Mucosa of rectum (tissue), 2 donors: ENCODE data around the gene HSPB9.
A peak's percentile ranks its signal among the peaks of the same experiment; 100 is the strongest.

Source experiments
- H3K27ac ChIP-seq, 2 donors: one replicate each; pipeline ENCODE4 v1.7.0; 2013; ENCODE audit warnings: inconsistent platforms in 2 of 2, low read depth in 2 of 2, low read length in 2 of 2
- H3K27me3 ChIP-seq, 2 donors: one replicate each; pipeline ENCODE4 v1.7.0; 2013; ENCODE audit warnings: low read length in 2 of 2; ENCODE audit not compliant: control insufficient read depth in 2 of 2, insufficient read depth in 2 of 2
- H3K36me3 ChIP-seq, 2 donors: one replicate each; pipeline ENCODE4 v1.7.0; 2013; ENCODE audit warnings: low read length in 2 of 2; ENCODE audit not compliant: control insufficient read depth in 2 of 2, insufficient read depth in 2 of 2
- H3K4me1 ChIP-seq, 2 donors: one replicate each; pipeline ENCODE4 v1.7.0; 2013; ENCODE audit warnings: low read length in 2 of 2, mild to moderate bottlenecking in 1 of 2; ENCODE audit not compliant: control insufficient read depth in 2 of 2, insufficient read depth in 2 of 2
- H3K4me3 ChIP-seq, 2 donors: one replicate each; pipeline ENCODE4 v1.7.0; 2013; ENCODE audit warnings: low read length in 2 of 2
- H3K9ac ChIP-seq, 2 donors: one replicate each; pipeline ENCODE4 v1.7.0; 2013; ENCODE audit warnings: low read length in 2 of 2, low read depth in 1 of 2, mild to moderate bottlenecking in 1 of 2
- H3K9me3 ChIP-seq, 2 donors: one replicate each; pipeline ENCODE4 v1.7.0; 2013; ENCODE audit warnings: low read length in 2 of 2; ENCODE audit not compliant: control insufficient read depth in 2 of 2
- donor health status: healthy.
- donor health status: Normal muscosa, but diverticular disease.

Gene HSPB9

DNA sequence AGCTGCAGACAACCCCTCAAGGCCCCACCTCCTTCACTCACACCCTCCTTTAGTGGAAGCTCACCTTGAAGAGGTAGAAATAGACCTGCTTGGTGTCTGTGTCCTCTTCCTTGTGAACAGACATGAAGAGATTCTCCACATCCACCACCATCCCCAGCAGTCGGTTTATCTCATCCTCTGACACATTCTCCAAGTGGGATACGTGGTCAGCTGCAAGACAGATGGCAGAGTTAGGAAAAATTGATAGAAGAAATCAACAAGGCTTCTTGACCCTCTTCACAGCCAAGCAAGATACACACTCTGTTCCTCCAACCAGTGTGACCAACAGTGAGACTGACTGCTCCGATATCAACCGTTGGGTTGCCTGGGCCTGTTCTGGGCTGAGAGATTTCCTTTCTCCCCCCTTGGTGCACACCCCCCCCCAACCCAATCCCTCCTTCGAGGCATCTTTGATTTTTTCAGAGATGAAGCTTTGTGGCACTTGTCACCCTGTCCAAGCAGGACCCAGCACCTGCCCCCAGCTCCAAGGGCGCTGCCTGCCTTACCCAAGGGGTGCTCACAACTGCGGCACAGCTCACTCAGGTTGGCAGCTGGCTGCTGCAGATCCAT, 2.3 kb upstream of the HSPB9 start:
- H3K36me3 ChIP-seq = peaks cover 5 to 10% of the 10 kb centered on the region in 2 donors
- no peak overlapping the region for H3K27ac ChIP-seq
- no peaks in the 10 kb centered on the region for H3K27me3 ChIP-seq
- H3K4me3 ChIP-seq = peak overlapping the region; percentile 37 to 48
- peaks cover 18 to 23% of the 10 kb centered on the region in 2 donors for H3K4me1 ChIP-seq
- no peak overlapping the region for H3K9ac ChIP-seq
- H3K9me3 ChIP-seq = no peaks in the 10 kb centered on the region

DNA sequence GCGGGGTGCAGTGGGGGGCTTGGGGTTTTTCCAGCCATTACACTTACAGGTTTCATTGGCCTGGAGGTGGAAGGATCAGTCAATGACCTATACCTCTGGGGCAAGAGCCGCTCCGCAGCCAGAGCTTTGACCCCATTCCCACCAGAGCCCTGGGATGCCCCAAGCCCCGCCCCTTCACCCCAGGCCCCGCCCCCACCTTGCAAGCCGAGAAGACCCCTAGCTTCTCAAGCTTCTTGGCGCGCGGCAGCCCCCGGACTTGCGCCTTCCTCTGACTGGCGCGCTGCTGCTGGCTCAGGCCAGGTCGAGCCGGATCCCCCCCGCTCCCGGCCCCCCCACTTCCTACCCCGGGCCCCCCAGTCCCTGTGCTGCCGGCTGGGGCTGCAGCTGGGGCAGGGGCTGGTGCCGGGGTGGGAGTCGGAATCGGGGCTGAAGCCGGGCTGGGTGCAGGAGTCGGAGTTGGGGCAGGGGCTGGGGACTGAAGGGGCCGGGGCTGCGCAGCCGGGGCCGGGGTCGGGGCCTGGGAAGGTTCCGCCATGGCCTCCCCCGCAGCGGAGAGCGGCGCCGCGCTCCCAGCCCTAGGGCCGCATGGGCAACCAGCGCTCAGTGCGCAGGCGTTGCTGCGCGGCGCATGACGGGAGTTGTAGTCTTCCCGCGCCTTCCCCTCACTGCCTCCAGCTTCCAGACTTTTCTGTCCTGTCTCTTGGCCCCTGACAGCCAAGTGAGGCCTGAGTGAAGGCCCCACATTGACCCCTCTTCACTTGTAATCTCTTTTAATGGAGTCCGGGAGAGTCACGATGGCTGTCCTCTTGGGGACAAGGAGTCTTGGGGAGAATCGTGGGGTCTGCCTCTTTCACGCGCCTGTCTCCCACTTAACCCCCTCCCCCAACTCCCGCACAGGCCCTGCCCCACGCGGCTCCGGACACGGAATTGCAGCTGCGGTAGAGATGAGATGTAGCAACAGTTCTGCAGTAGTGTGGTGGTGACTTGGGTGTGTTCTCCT, 1.5 kb upstream of the HSPB9 start, which contains the start of gene KAT2A:
Gene KAT2A (minus strand): TSS at position 598 of the 1,000 bp plus-strand sequence. CDS start 63 bp downstream, at position 535.
- Histone ChIP-seq H3K4me3 (peak within 1 kb of the TSS; percentile 48 to 55), H3K36me3 (peaks cover 13 to 18% of the 10 kb centered on the region in 2 donors), H3K9me3 (no peaks in the 10 kb centered on the region), H3K27ac (peak within 1 kb of the TSS; percentile 70 to 81), H3K9ac (peak within 1 kb of the TSS; percentile 41 to 66), H3K4me1 (peaks cover 18 to 23% of the 10 kb centered on the region in 2 donors), H3K27me3 (no peaks in the 10 kb centered on the region)

- Histone ChIP-seq H3K4me3 (no peak overlapping the region), H3K36me3 (peaks cover 38 to 39% of the 10 kb centered on the region in 2 donors), H3K9ac (no peak overlapping the region), H3K27ac (no peak overlapping the region), H3K9me3 (no peaks in the 10 kb centered on the region), H3K4me1 (peaks cover 18% of the 10 kb centered on the region in 2 donors), H3K27me3 (no peaks in the 10 kb centered on the region)
Observed at GRCh38 chr17:42124256-42124655, 1.7 kb downstream of the HSPB9 start.

GRCh38 chr17:42125565-42125964, 3.0 kb downstream of the HSPB9 start:
- Histone ChIP-seq H3K27ac (no peak overlapping the region), H3K4me3 (no peak overlapping the region), H3K36me3 (peaks cover 51 to 52% of the 10 kb centered on the region in 2 donors), H3K9me3 (no peaks in the 10 kb centered on the region), H3K27me3 (no peaks in the 10 kb centered on the region), H3K4me1 (peaks cover 17 to 18% of the 10 kb centered on the region in 2 donors), H3K9ac (no peak overlapping the region)

GRCh38 chr17:42126836-42127235, 4.2 kb downstream of the HSPB9 start:
- H3K9me3 ChIP-seq = no peaks in the 10 kb centered on the region
- peaks cover 52 to 55% of the 10 kb centered on the region in 2 donors for H3K36me3 ChIP-seq
- no peak overlapping the region for H3K9ac ChIP-seq
- H3K4me1 ChIP-seq = peaks cover 11 to 14% of the 10 kb centered on the region in 2 donors
- H3K27me3 ChIP-seq = no peaks in the 10 kb centered on the region
- no peak overlapping the region for H3K4me3 ChIP-seq
- no peak overlapping the region for H3K27ac ChIP-seq

GRCh38 chr17:42127414-42127813, 4.8 kb downstream of the HSPB9 start:
- Histone ChIP-seq H3K36me3 (peaks cover 52 to 55% of the 10 kb centered on the region in 2 donors), H3K9me3 (no peaks in the 10 kb centered on the region), H3K9ac (no peak overlapping the region), H3K4me3 (no peak overlapping the region), H3K27me3 (no peaks in the 10 kb centered on the region), H3K4me1 (peaks cover 10 to 13% of the 10 kb centered on the region in 2 donors), H3K27ac (no peak overlapping the region)

- Histone ChIP-seq H3K27ac (peak overlapping the region; percentile 43 to 95), H3K4me3 (no peak overlapping the region), H3K9ac (no peak overlapping the region), H3K36me3 (peaks cover 52 to 55% of the 10 kb centered on the region in 2 donors), H3K4me1 (peaks cover 24% of the 10 kb centered on the region in 2 donors), H3K27me3 (no peaks in the 10 kb centered on the region), H3K9me3 (no peaks in the 10 kb centered on the region)
Observed at GRCh38 chr17:42129109-42129837, 6.7 kb downstream of the HSPB9 start.

DNA sequence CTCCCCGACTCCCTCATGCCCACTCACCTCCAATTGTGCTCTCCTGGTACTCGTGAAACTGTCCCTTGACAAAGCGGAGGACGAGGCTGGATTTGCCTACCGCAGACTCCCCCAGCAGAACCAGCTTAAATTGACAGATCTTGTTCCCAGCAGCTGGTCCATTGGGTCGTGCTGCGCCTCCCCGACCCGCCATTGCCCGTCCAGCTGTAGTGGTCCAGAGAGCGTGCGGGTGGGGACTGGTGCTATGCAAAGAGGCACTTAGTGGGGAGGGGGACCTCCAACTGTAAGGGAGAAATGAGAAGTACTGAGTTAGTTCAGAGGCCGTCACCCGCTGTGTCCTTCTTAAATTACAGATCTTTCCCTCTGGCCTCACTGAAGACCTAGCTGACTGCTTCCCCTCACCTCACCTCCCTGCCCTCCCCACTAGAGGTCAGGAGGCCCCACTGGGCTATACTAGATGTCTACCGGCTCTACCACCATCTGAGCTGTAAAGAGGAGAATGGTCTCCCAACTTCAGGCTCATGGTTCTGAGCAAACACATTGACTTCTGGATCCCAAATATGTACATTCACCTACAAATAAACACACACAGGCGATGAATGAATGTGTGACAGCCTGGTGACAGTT, 7.8 kb downstream of the HSPB9 start:
- no peak overlapping the region for H3K9ac ChIP-seq
- no peak overlapping the region for H3K4me3 ChIP-seq
- peaks cover 34 to 35% of the 10 kb centered on the region in 2 donors for H3K4me1 ChIP-seq
- H3K27ac ChIP-seq = peak overlapping the region; percentile 43 to 95
- H3K9me3 ChIP-seq = no peaks in the 10 kb centered on the region
- peaks cover 47 to 50% of the 10 kb centered on the region in 2 donors for H3K36me3 ChIP-seq
- no peaks in the 10 kb centered on the region for H3K27me3 ChIP-seq

GRCh38 chr17:42131232-42131631, 8.6 kb downstream of the HSPB9 start:
- Histone ChIP-seq H3K9ac (no peak overlapping the region), H3K4me3 (no peak overlapping the region), H3K9me3 (no peaks in the 10 kb centered on the region), H3K36me3 (peaks cover 39 to 43% of the 10 kb centered on the region in 2 donors), H3K27me3 (no peaks in the 10 kb centered on the region), H3K27ac (peak overlapping the region in 1 of 2 donors; percentile 95), H3K4me1 (peaks cover 38 to 43% of the 10 kb centered on the region in 2 donors)
